Erythroblast (primary cell): ENCODE data around the gene AADAT.

ENCODE experiments used
- GATA1 ChIP-seq: IDR thresholded peaks from 2 replicates; pipeline ENCODE4 v1.6.1; 2011; ENCODE audit warnings: low read depth, mild to moderate bottlenecking, control low read depth, low read length, moderate library complexity
- POLR2A ChIP-seq: IDR thresholded peaks from 2 replicates; pipeline ENCODE4 v1.6.1; 2011; ENCODE audit warnings: mild to moderate bottlenecking, low read length

DNA sequence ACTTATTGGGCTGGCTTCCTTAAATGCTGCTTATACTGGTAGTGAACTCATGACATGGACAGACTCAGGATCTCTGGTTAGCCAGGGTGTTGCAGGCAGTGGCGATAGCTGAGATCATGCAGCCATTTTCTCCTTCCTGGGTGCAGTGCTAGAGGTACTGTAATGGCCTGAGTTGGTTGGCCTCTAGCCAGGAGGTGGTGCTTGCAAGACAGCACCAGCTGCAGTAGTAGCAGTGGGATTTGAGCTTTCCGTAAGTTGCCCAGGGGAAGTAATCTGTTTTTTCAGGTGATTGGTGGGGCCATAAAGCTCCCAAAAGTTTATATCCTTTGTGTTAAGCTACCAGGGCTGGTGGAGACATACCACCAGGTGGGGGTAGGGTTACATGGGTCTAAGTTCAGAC is 45.1 kb upstream of the AADAT start:
- no peak for TF ChIP-seq POLR2A
- TF ChIP-seq GATA1 = no peak
